Measurements from ENCODE around the gene FAM163A. TPM values are rescaled to one million over a fixed set of nuclear protein-coding genes. Genes with fewer than 3 reads are reported as not detected.

Gene FAM163A
- total RNA-seq, 4 donors from 2014 or later: 0.21 TPM; not detected in 3

DNA sequence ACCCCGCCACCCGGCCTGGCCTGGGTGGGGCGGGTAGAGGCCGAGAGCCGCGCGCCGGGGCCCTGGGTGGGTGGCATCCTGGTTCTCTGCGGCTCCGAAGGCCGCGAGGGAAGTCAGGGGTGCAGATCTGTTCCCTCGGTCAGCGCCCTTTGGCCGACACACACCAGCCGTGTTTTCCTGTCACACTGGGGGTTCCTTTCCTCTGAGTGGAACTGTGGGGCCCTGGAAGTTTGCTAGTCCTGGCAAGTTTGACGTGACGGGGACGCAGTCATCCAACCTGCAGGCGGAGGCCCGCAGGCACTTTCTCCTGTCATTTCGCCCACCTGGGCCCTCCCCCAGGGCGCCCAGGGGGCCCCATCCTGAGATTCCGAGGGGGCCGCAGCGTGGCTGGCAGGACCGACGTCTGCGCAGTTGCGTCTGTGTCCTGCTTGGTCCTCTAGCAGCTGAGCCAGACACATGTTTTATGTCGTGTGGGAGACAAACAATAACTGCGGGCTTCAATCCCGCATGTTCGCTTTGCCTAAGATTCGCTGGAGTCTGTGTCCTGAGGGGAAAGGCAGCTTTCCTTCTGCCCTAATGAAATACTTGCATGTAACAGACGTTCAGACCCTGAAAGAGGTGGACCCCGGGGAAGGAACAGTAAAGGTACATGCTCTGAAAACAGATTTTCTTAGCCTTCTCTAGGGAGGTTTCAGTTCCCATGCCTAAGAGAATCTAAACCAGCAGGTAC is 1.5 kb downstream of the FAM163A start:
- Histone ChIP-seq H3K27me3 (peaks cover 5 to 20% of the 10 kb centered on the region in 2 donors), H3K4me1 (peaks cover 0 to 15% of the 10 kb centered on the region in 2 donors), H3K27ac (no peak overlapping the region), H3K9me3 (no peaks in the 10 kb centered on the region), H3K4me3 (no peak overlapping the region), H3K36me3 (no peaks in the 10 kb centered on the region)
- intact Hi-C loops (cut with DNase I; ENCODE audit: low total_unique reads): no loop called here
- TF ChIP-seq POLR2A (IDR thresholded peaks at IDR 0.05): no peak
- TF ChIP-seq, protein P1, sequence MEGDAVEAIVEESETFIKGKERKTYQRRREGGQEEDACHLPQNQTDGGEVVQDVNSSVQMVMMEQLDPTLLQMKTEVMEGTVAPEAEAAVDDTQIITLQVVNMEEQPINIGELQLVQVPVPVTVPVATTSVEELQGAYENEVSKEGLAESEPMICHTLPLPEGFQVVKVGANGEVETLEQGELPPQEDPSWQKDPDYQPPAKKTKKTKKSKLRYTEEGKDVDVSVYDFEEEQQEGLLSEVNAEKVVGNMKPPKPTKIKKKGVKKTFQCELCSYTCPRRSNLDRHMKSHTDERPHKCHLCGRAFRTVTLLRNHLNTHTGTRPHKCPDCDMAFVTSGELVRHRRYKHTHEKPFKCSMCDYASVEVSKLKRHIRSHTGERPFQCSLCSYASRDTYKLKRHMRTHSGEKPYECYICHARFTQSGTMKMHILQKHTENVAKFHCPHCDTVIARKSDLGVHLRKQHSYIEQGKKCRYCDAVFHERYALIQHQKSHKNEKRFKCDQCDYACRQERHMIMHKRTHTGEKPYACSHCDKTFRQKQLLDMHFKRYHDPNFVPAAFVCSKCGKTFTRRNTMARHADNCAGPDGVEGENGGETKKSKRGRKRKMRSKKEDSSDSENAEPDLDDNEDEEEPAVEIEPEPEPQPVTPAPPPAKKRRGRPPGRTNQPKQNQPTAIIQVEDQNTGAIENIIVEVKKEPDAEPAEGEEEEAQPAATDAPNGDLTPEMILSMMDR (IDR thresholded peaks at IDR 0.05): no peak
- no peak for DNase-seq

DNA sequence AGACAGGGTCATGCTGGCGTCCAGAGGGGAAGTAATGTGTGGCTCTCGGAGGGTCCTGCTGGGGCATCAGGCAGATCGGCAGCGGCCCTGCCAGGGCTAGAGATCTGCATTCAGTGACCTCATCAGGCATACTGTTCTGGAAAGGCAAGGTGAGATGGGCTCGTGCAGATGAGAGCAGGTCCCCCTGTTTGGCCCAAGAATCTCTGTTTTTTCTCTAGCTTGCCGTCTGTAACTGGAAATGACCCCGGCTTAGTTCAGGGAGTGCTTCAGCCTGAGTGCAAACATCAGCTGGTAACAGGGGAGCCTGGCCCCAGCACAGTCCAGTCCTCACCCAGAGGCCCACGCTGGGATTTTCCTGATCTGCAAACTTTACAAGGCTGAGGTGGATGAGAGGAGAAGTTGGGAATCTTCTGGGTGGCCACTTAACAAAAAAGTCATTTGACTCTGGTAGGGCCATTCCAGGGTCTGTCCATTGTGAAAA is 2.1 kb downstream of the FAM163A start:
- TF ChIP-seq POLR2A (IDR thresholded peaks at IDR 0.05): no peak
- TF ChIP-seq, protein P1 (IDR thresholded peaks at IDR 0.05): no peak
- peaks cover 5 to 20% of the 10 kb centered on the region in 2 donors for H3K27me3 ChIP-seq
- intact Hi-C loops (cut with DNase I; ENCODE audit: low total_unique reads): no loop called here

DNA sequence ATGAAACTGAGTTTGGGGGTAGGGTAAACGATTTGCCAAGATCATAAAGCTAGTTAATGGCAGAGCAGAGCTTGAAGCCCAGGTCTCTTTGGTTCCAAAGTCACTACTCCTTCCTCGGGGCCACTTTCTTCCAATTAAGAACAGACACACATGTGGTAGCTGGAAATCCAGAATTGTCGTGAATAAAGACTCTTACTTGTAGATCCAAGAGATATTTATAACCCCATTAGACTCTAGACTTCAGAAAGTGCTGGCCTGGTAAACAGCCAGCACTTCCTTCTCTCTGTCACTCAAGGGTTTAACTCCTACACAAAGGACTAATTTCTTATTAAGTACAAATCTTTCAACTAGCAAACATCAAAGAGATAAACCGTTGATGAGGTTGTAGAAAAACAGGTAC is 2.7 kb downstream of the FAM163A start:
- H3K27me3 ChIP-seq: peaks cover 5 to 20% of the 10 kb centered on the region in 2 donors
- no peak overlapping the region for H3K27ac ChIP-seq
- TF ChIP-seq, protein P1 (IDR thresholded peaks at IDR 0.05): no peak
- no peak for TF ChIP-seq POLR2A (IDR thresholded peaks at IDR 0.05)
- no peaks in the 10 kb centered on the region for H3K9me3 ChIP-seq
- H3K36me3 ChIP-seq: no peaks in the 10 kb centered on the region
- no peak for DNase-seq
- H3K4me3 ChIP-seq: no peak overlapping the region
- H3K4me1 ChIP-seq: peaks cover 0 to 15% of the 10 kb centered on the region in 2 donors
- intact Hi-C loops (cut with DNase I; ENCODE audit: low total_unique reads): no loop called here

More for the DNA sequence above, 2.1 kb downstream of the FAM163A start:
- Histone ChIP-seq H3K27ac (no peak overlapping the region), H3K4me1 (peaks cover 0 to 15% of the 10 kb centered on the region in 2 donors), H3K9me3 (no peaks in the 10 kb centered on the region), H3K4me3 (no peak overlapping the region), H3K36me3 (no peaks in the 10 kb centered on the region)
- DNase-seq: no peak

DNA sequence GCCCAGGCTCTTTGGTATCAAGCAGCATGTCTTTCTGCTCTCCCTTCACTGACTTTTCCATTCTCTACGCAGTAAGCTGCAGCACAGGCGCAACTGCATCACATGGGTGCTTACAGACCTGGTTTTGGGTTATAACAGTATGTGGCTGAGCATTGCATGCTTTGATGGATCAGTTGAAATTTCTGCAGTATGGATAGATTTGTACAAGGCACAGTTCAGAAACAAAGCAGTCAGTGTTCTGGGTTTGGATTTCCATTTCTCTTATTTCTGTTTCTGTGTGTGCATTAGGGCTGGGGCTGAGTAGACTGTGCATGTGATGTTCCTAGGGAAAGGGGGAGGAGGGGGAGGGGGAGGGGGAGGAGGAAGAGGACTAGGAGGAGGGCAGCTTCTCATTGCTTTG is 4.5 kb downstream of the FAM163A start:
- intact Hi-C loops (cut with DNase I; ENCODE audit: low total_unique reads): no loop called here
- TF ChIP-seq, protein P1 (IDR thresholded peaks at IDR 0.05): no peak
- no peak for TF ChIP-seq POLR2A (IDR thresholded peaks at IDR 0.05)
- no peak for DNase-seq
- no peak overlapping the region for H3K27ac ChIP-seq
- H3K27me3 ChIP-seq: peaks cover 5 to 10% of the 10 kb centered on the region in 2 donors
- no peak overlapping the region for H3K4me3 ChIP-seq
- H3K4me1 ChIP-seq: peaks cover 0 to 15% of the 10 kb centered on the region in 2 donors
- H3K9me3 ChIP-seq: no peaks in the 10 kb centered on the region
- no peaks in the 10 kb centered on the region for H3K36me3 ChIP-seq

DNA sequence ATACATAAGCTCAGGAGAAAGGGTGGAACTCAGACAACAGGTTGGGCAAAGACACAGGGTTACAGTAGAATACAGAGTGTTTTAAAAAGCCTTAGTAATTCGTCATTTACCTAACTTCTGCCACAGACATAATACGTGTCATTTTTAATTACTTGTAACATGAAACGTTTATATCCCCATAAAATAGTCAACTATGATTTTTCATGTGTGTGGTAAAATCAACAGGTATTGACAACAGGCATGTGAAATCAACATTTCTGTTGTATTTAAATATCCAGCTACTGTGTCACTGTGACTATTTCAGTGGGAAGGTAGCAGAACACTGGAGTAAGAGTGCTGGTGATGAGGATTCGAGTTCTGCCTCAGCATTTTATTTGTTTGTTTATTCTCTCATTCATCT is 5.7 kb downstream of the FAM163A start:
- TF ChIP-seq POLR2A (IDR thresholded peaks at IDR 0.05): no peak
- TF ChIP-seq, protein P1 (IDR thresholded peaks at IDR 0.05): no peak
- intact Hi-C loops (cut with DNase I; ENCODE audit: low total_unique reads): no loop called here

More for the DNA sequence above, 5.7 kb downstream of the FAM163A start:
- Histone ChIP-seq H3K4me1 (peaks cover 0 to 4% of the 10 kb centered on the region in 2 donors), H3K4me3 (no peak overlapping the region), H3K27ac (no peak overlapping the region), H3K36me3 (no peaks in the 10 kb centered on the region), H3K27me3 (peaks cover 2 to 6% of the 10 kb centered on the region in 2 donors), H3K9me3 (no peaks in the 10 kb centered on the region)
- no peak for DNase-seq

Measured in uterus (tissue), 4 donors.